SKM-1 (cell line): ENCODE measurements around the gene TMPRSS13.

Experiments used
- DNase-seq: peaks from one replicate; lab custom pipeline; 2025; ENCODE audit not compliant: unreplicated experiment; lab: John Stamatoyannopoulos, UW

Gene TMPRSS13

DNA sequence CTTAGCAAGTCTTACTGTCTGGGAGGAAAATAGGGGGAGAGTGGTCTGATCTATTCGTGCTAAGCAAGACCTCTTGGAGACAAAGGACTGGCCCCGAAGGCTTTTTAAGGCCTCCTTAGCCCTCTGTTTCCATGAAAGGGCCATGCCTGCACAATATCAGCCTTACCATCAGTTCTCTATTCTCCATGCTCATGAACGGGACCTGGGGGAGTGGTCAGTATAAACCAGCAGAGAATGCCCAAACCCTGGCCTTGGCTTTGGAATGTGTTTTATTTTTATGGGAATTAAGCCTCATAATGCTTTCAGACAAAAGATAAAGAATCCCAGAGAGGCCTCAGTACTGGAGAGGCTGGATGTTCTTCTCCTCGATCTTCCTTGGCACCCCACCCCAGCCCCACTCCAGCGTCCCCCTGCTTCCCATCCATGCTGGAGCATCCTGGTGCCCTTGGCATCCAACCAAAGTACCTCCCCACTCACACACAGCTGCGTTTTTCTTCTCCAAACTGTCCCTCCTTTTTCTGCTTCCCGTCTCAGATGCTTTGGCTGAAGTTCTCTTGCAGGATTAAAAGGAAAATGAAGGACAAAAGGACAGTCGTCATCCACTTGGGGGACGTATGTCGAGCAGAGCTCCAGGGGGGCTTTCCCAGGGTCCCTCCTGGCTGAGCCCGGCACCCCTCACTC lies 71.3 kb downstream of the TMPRSS13 start:
- no peak for DNase-seq

DNA sequence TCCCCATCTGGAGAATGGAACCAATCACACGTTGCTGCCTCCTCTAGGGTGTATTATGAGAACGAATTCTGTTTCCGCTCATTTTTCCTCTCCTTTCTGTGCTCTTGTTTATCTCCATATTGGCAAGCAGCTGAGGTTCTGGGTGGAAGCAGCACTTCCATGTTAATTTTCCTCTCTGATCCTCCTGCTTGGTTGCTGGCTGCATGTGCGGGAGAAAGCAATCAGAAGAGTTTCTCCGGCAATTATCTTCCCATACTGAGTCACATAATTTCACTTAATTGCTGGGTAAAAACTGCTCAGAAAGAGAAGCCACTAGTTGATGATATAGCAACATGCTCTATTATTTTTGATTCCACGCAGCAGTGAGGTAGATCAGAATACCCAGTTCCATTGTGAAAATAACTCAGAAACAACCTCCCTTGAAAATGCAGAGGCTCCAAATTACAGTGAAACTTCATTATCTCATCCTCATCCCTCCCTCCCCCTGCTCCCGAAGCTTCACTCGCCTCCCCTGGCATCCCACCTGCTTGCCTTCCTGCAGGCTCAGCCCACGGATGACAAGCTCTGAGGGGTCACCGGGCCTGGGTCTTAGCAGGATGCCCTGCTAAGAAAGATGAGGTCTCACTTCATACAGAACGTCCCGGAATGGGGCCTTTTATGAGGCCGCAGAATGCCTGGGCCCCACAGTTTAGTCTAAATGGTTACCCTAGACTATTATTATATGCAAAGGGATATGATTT lies 73.1 kb downstream of the TMPRSS13 start:
- DNase-seq = no peak

DNA sequence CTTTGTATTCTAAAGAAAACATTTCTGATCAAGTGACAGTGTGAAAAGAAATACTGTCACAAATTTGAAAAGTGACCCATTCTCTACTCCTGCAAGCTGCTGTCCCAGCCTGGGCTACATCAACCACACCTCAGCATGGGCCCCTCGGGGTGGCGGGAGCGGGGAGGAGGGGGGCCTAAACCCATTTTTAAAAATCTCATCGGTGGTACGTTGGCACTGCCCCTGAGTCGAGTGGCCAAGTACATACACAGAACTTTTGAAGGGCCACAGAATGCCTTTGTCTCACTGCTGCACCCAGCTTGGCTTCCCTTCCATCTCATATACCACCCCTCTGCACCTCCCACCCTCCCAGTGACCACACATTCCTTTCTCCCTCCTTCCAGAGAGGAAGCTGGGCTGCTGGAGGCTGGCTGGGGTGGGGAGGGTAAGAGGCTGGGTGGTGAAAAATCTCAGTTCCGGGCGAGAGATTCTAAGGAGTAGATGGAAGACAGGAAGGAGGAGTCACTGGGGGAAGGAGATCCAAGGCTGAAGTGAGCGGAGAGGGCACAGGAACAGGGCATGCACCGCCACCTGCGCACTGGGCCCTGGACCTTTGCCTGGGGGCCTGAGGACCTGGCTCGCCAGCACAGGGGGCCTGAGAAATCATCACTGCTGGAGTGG lies 73.9 kb downstream of the TMPRSS13 start:
- DNase-seq = no peak

DNA sequence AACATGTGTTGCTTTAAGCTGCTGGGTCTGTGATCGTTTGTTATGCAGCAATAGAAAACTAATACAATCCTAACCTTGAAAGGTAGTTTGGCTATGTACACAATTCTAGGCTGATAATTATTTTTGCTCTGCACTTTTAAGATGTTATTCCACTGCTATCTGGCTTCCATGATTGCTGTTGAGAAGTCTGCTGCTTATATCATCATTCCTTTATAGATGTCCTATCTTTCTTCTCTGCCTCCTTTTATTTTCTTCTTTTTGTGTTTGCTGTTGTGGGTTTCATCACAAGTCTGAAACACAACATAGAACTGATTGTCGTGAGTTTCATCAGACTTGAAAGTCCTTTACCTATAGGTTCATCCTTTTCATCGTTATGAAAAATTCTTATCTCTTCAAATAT lies 76.9 kb downstream of the TMPRSS13 start:
- no peak for DNase-seq

DNA sequence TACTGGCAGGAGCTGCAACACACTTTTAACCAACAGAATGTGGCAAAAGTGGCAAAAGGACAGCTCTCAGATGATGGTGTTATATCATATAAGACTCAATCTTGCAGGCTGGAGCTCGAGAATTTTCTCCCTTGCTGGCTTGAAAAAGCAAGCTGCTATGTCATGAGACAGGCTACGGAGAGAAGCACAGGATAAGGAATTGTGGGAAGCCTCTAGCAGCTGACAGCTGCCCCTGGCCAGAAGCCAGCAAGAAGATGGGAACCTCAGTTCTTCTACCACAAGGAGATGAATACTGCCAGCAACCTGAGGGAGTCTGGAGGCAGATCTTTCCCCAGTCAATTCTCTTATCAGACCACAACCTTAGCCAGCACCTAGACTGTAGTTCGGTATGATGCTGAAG lies 77.3 kb downstream of the TMPRSS13 start:
- no peak for DNase-seq

DNA sequence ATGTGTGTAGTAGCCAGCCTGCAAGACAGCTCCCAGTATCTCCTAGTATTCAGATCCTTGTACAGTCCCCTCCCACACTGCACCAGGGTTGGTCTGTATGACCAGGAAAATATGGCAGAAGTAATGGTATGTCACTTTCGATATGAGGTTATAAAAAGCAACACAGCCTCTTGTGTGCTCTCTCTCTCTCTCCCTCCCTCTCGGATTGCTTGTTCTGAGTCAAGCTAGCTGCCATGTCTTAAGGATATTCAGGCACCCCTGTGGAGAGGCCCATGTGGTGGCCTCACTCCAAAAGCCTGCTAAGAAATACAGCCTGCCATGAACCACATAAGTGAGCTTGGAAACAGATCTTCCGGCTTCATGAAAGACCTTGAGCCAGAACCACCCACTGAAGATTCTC lies 78.1 kb downstream of the TMPRSS13 start:
- no peak for DNase-seq
